Measurements from ENCODE around the gene PCYT1A.

GRCh38 chr3:196218155-196218712, 69.3 kb downstream of the PCYT1A start:
- TF ChIP-seq CTCF (IDR thresholded peaks at IDR 0.05) (no peak), POLR2AphosphoS5 (IDR thresholded peaks at IDR 0.05) (no peak), POLR2A (IDR thresholded peaks at IDR 0.05) (no peak), EP300 (IDR thresholded peaks at IDR 0.05) (no peak)
